ENCODE data around the gene ACTBL2. TPM values are rescaled to one million over a fixed set of nuclear protein-coding genes. Genes with fewer than 3 reads are reported as not detected.

Gene ACTBL2
- polyA plus RNA-seq, 3 donors, result not detected

- DNase-seq (ENCODE audit: extremely low read depth in 1 of 11, low read depth in 9 of 11, low spot score in 4 of 11), result no peak
Measured at GRCh38 chr5:57434227-57434640, 48.4 kb downstream of the ACTBL2 start.

- no peak for DNase-seq (ENCODE audit: extremely low read depth in 1 of 11, low read depth in 9 of 11, low spot score in 4 of 11)
Measured at GRCh38 chr5:57432876-57433275, 49.7 kb downstream of the ACTBL2 start.

GRCh38 chr5:57431759-57432158 is 50.9 kb downstream of the ACTBL2 start:
- no peak for DNase-seq (ENCODE audit: extremely low read depth in 1 of 11, low read depth in 9 of 11, low spot score in 4 of 11)

All from renal cortex interstitium (tissue), 11 donors.